Mucosa of stomach (tissue), 1 donor: Measurements from ENCODE around the gene ZNF777.
"Not testable (repeated sequence)": the region's sequence is repeated elsewhere in the genome, so short reads cannot be mapped to it uniquely, and the experiment has no call there.

Experiments used
- H3K27me3 ChIP-seq: one replicate; pipeline ENCODE4 v1.7.0; 2013; ENCODE audit warnings: mild to moderate bottlenecking, low read length; ENCODE audit not compliant: control insufficient read depth, insufficient read depth
- H3K36me3 ChIP-seq: one replicate; pipeline ENCODE4 v1.7.0; 2013; ENCODE audit warnings: low read length; ENCODE audit not compliant: control insufficient read depth, insufficient read depth
- H3K4me1 ChIP-seq: one replicate; pipeline ENCODE4 v1.7.0; 2013; ENCODE audit warnings: mild to moderate bottlenecking, low read length; ENCODE audit not compliant: control insufficient read depth, insufficient read depth
- H3K4me3 ChIP-seq: one replicate; pipeline ENCODE4 v1.7.0; 2013; ENCODE audit warnings: low read length
- H3K9ac ChIP-seq: one replicate; pipeline ENCODE4 v1.7.0; 2013; ENCODE audit warnings: mild to moderate bottlenecking, low read length, moderate library complexity
- H3K9me3 ChIP-seq: one replicate; pipeline ENCODE4 v1.7.0; 2013; ENCODE audit warnings: mild to moderate bottlenecking, low read length, moderate library complexity; ENCODE audit not compliant: control insufficient read depth
- donor health status: Pancreatic carcinoma.

Gene ZNF777

GRCh38 chr7:149458235-149458634 lies 2.6 kb downstream of the ZNF777 start:
- Histone ChIP-seq H3K4me3 (no peak overlapping the region), H3K4me1 (peaks cover 16% of the 10 kb centered on the region)

GRCh38 chr7:149457766-149458165 lies 3.1 kb downstream of the ZNF777 start:
- Histone ChIP-seq H3K4me1 (peaks cover 16% of the 10 kb centered on the region), H3K36me3 (peaks cover 5% of the 10 kb centered on the region), H3K9ac (no peak overlapping the region), H3K27me3 (no peaks in the 10 kb centered on the region), H3K9me3 (no peaks in the 10 kb centered on the region), H3K4me3 (no peak overlapping the region)

More at GRCh38 chr7:149458235-149458634, 2.6 kb downstream of the ZNF777 start:
- Histone ChIP-seq H3K9ac (no peak overlapping the region), H3K36me3 (peaks cover 5% of the 10 kb centered on the region), H3K27me3 (no peaks in the 10 kb centered on the region), H3K9me3 (no peaks in the 10 kb centered on the region)

GRCh38 chr7:149456506-149457421 lies 4.1 kb downstream of the ZNF777 start:
- no peaks in the 10 kb centered on the region for H3K9me3 ChIP-seq
- H3K36me3 ChIP-seq = peaks cover 5% of the 10 kb centered on the region
- H3K4me3 ChIP-seq = no peak overlapping the region

GRCh38 chr7:149455175-149455950 lies 5.5 kb downstream of the ZNF777 start:
- Histone ChIP-seq H3K27me3 (no peaks in the 10 kb centered on the region), H3K4me3 (no peak overlapping the region), H3K9ac (no peak overlapping the region), H3K4me1 (peaks cover 11% of the 10 kb centered on the region), H3K36me3 (peaks cover 6% of the 10 kb centered on the region), H3K9me3 (no peaks in the 10 kb centered on the region)

More at GRCh38 chr7:149456506-149457421, 4.1 kb downstream of the ZNF777 start:
- Histone ChIP-seq H3K9ac (no peak overlapping the region), H3K4me1 (peaks cover 16% of the 10 kb centered on the region), H3K27me3 (no peaks in the 10 kb centered on the region)

GRCh38 chr7:149454750-149455149 lies 6.1 kb downstream of the ZNF777 start:
- no peaks in the 10 kb centered on the region for H3K9me3 ChIP-seq
- H3K27me3 ChIP-seq = no peaks in the 10 kb centered on the region
- no peak overlapping the region for H3K9ac ChIP-seq
- H3K36me3 ChIP-seq = peaks cover 12% of the 10 kb centered on the region
- peaks cover 11% of the 10 kb centered on the region for H3K4me1 ChIP-seq
- no peak overlapping the region for H3K4me3 ChIP-seq

GRCh38 chr7:149454006-149454405 lies 6.9 kb downstream of the ZNF777 start:
- Histone ChIP-seq H3K36me3 (peaks cover 19% of the 10 kb centered on the region), H3K9me3 (no peaks in the 10 kb centered on the region), H3K27me3 (no peaks in the 10 kb centered on the region), H3K4me3 (no peak overlapping the region), H3K9ac (no peak overlapping the region), H3K4me1 (peaks cover 6% of the 10 kb centered on the region)

DNA sequence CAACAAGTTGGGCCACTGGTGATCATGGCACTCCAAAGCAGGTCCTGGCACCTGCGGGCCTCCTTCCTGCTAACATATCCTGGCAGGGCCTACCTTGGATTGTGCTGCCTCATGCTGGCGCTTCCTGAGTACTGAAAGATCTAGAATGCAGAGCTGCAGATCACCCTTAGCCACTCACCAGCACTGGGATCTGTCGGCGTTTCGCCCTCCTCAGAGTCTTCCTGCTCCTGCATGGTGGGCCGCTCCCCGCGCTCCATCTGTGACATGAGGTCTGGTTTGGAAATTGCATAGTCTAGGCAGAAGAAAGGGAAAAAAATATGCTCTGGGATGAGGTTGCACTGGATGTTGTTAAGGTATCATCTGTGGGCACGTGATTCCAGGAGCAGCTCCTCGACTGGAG lies 10.0 kb downstream of the ZNF777 start:
- Histone ChIP-seq H3K4me1 (no peaks in the 10 kb centered on the region), H3K9ac (no peak overlapping the region), H3K9me3 (no peaks in the 10 kb centered on the region), H3K27me3 (no peaks in the 10 kb centered on the region), H3K36me3 (peaks cover 19% of the 10 kb centered on the region), H3K4me3 (no peak overlapping the region)

GRCh38 chr7:149449897-149450296 lies 11.0 kb downstream of the ZNF777 start:
- no peaks in the 10 kb centered on the region for H3K4me1 ChIP-seq
- H3K4me3 ChIP-seq = no peak overlapping the region
- no peaks in the 10 kb centered on the region for H3K9me3 ChIP-seq
- peaks cover 26% of the 10 kb centered on the region for H3K36me3 ChIP-seq
- no peak overlapping the region for H3K9ac ChIP-seq
- H3K27me3 ChIP-seq = no peaks in the 10 kb centered on the region

- Histone ChIP-seq H3K4me3 (no peak overlapping the region), H3K27me3 (no peaks in the 10 kb centered on the region), H3K4me1 (no peaks in the 10 kb centered on the region), H3K36me3 (peaks cover 30% of the 10 kb centered on the region), H3K9me3 (no peaks in the 10 kb centered on the region), H3K9ac (no peak overlapping the region)
Observed at GRCh38 chr7:149448961-149449360, 11.9 kb downstream of the ZNF777 start.

- H3K4me1 ChIP-seq, H3K4me3 ChIP-seq, H3K9ac ChIP-seq, H3K27me3 ChIP-seq, H3K9me3 ChIP-seq: not testable (repeated sequence)
- H3K36me3 ChIP-seq = peaks cover 24% of the 10 kb centered on the region
Observed at GRCh38 chr7:149446026-149446425, 14.8 kb downstream of the ZNF777 start.

DNA sequence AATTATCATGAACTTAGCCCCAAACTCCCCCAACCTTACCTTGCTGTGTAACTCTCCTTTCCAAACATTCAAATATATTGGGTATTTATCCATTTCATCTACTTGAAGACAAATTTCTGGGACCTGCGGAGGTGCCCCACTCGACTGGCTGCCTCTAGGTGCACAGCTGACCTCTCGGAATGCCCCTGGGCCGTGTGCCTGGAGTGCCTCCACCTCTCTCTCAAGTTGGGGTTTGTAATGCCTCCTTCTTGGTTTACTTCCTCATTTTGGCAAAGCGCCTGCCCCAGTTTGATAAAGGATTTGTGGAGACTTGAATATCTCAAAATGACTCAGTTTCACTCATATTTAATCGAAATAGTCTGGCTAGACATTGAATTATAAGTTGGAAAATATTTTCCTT lies 16.6 kb downstream of the ZNF777 start:
- Histone ChIP-seq H3K4me1 (no peaks in the 10 kb centered on the region), H3K27me3 (no peaks in the 10 kb centered on the region), H3K9me3 (no peaks in the 10 kb centered on the region), H3K4me3 (no peak overlapping the region), H3K9ac (no peak overlapping the region), H3K36me3 (peaks cover 13% of the 10 kb centered on the region)

DNA sequence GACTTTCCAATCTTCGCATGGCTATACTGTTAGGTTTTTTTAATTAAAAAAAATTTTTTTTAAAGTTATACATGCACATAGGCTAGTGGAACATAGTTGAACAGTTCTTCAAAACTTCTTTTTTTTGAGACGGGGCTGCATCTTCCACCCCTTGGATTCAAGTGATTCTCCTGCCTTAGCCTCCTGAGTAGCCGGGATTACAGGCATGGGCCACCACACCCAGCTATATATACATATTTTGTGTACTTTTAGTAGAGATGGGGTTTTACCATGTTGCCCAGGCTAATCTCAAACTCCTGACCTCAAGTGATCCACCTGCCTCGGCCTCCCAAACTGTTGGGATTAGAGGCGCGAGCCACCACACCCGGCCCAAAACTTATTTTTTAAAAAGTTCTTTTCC lies 17.3 kb downstream of the ZNF777 start:
- no peaks in the 10 kb centered on the region for H3K27me3 ChIP-seq
- H3K9ac ChIP-seq = no peak overlapping the region
- no peak overlapping the region for H3K4me3 ChIP-seq
- no peaks in the 10 kb centered on the region for H3K9me3 ChIP-seq
- H3K36me3 ChIP-seq = peaks cover 11% of the 10 kb centered on the region
- H3K4me1 ChIP-seq = no peaks in the 10 kb centered on the region
